Measurements from ENCODE around the gene HLA-F. TPM values are rescaled to one million over a fixed set of nuclear protein-coding genes. Genes with fewer than 3 reads are reported as not detected.

Gene HLA-F
- 32.6 TPM for total RNA-seq
- long read RNA-seq, partial matches to known transcripts, result 1 of 6 reads
- long read RNA-seq, other reads (novel, unspliced or antisense), result 2 of 6 reads

GRCh38 chr6:29723262-29723665 is at the start of gene HLA-F:
Gene HLA-F, plus strand, starts transcription at chr6:29723434. Its CDS starts 30 bp downstream, at chr6:29723464.
- DNase-seq (ENCODE audit: missing footprints) (peak; percentile 92), ATAC-seq (peak; percentile 98)
- intact Hi-C loops (cut with DNase I), result no loop called here

DNA sequence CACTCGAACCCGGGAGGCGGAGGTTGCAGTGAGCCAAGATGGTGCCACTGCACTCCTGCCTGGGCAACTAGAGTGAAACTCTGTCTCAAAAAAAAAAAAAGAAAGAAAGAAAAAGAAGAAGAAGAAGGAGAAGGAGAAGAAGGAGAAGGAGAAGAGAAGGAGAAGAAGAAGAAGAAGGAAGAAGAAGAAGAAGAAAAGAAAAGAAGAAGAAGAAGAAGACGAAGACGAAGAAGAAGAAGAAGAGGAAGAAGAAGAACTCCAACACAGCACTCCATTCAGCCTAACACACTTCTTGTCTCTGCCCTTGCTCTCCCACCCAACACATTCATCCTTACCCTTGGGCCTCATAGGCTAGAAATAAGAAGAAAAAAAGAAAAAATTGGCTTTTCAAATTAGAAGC is 49.2 kb upstream of the HLA-F start:
- ATAC-seq, result no peak
- intact Hi-C loops (cut with DNase I), result no loop called here

DNA sequence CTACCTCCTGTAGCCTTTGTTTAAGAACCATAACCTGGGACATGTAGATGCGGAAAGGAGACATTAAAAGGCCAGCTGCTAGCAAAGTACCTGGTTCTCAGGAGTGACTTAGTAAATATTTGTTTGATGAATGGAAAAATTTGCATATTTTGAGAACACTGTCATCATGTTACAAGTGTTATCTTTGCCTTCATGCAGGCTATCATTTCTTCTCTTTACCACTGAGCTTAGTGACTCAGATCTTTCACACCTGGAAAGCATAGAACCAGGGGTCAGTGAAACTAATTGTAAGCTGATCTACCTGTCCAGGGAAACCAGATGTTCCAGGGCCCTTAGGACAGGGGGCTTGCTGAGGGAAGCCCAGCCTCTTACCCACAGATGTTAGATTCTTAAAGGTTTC is 47.7 kb upstream of the HLA-F start:
- DNase-seq (ENCODE audit: missing footprints) (no peak), ATAC-seq (no peak)
- intact Hi-C loops (cut with DNase I), result no loop called here

More for the DNA sequence above, 49.2 kb upstream of the HLA-F start:
- no peak for DNase-seq (ENCODE audit: missing footprints)

DNA sequence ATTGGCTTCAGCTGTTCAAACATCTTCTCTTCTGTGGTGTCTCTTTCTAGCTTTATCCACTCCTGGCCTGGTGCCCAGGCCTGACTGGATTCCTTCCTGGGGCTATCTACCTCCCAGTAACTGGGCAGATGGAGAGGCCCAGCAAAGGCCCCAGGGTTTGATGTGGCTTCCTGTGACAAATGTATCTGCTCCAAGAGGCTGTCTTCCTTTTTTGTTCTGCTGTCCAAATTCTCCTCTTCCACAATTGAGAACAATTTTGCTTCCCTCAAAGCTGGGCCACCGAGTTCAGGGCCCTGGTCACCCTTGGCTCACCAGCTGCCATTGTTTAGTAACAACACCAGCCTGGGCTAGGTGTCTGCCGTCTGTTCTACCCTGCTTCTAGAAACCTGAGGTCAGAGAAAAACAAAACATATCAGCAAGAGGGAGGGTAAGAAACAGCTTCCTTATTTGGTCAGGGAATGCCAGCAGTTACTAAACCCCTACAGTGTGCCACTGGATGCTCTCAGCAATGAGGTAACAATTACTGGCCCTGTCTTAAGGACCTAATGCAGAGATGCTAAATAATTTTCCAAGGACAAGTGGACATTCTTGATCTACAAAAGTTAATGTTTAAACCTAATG is 46.1 kb upstream of the HLA-F start:
- no peak for ATAC-seq
- intact Hi-C loops (cut with DNase I), result no loop called here
- no peak for DNase-seq (ENCODE audit: missing footprints)

DNA sequence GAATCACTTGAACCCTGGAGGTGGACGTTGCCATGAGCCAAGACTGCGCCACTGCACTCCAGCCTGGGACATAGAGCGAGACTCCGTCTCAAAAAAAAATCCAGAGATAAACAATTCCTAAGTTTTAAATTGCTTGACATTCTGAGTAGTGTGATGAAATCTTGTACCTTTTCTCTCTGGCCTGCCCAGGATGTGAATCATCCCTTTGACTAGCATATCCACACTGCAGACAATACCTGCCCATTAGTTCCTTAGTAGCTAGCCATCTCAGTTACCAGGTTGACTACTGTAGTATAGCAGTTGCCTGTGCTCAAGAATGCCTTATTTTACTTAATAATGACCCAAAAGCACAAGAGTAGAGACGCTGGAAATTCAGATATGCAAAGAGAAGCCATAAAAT is 45.1 kb upstream of the HLA-F start:
- DNase-seq (ENCODE audit: missing footprints), result no peak
- intact Hi-C loops (cut with DNase I), result no loop called here

DNA sequence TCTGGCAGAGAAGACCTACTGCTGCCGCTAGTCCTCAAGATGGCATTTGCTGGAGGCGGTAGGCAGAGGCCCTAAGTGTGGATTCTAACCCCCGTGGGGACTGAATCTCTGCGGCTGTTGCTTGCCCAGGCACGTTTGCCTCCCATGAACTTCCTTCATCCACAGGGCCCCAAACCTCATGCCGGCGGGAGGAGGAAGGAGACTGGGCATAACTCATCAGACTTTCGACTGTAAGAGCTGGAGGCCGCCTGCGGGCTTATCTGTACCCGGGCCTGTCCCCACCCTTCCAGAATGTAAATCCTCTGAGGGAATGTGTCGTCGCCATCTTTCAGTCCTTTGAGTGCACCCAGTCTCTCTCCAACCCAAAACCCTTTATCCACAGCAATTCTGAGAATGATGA is 43.3 kb upstream of the HLA-F start:
- DNase-seq (ENCODE audit: missing footprints) (no peak), ATAC-seq (no peak)
- intact Hi-C loops (cut with DNase I), result no loop called here

More for the DNA sequence above, 45.1 kb upstream of the HLA-F start:
- no peak for ATAC-seq

GRCh38 chr6:29680416-29680815 is 42.8 kb upstream of the HLA-F start:
- no peak for DNase-seq (ENCODE audit: missing footprints)
- no peak for ATAC-seq
- intact Hi-C loops (cut with DNase I), result no loop called here

DNA sequence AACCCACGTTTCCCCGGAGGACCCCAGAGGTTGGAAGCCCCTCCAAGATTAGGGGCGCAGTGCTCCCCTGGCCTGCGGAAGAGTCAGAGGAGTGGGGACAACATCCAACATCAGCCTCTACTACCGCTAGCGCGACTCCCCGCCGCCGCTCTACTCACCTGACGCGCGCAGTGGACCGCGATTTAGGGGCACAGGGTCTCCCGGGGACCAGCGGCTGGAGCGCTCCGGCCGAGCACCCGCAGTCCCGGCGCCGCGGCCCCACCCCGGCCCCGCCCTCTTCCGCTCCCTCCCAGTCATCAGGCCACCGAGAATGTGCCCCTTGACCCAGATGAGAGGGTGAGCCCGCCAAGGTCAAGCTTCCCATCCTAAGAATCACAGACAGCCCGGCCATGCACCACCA is 42.3 kb upstream of the HLA-F start, which contains the start of gene ZFP57:
TSS of gene ZFP57 (minus strand) at position 249 of the 400 bp plus-strand sequence. CDS start 4,149 bp downstream, outside the sequence.
- intact Hi-C loops (cut with DNase I), result no loop called here
- DNase-seq (ENCODE audit: missing footprints) (no peak), ATAC-seq (no peak)

GRCh38 chr6:29681811-29682210 is 41.4 kb upstream of the HLA-F start:
- intact Hi-C loops (cut with DNase I), result no loop called here
- ATAC-seq (no peak), DNase-seq (ENCODE audit: missing footprints) (no peak)

DNA sequence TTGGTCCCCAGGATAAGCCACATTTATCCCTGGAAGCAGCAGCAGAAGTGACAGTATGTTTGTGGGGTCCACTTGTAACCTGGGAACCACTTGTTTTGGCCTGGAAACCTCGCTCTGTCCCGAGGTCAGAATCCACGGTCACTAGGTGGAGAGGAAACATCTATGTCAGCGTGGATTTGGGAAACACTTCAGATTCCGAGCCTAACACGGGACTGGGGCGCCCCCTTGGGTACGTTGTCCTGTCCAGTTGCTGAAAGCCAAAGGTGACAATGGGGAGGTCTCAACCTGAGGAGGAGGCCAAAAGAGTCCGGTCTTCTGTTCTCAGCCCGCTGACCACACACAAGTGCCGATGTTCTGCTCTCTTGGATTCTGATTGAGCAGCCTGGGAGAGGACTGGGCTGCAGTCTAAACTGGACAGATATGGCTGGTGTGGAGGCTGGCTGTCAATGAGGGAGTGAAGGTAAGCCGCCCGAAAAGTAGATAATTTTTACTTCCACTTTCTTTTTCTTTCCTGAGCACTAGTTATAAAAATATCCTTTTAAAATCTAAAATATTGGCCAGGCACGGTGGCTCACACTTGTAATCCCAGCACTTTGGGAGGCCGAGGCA is 37.4 kb upstream of the HLA-F start:
- DNase-seq (ENCODE audit: missing footprints), result no peak
- peak; percentile 84 for ATAC-seq
- intact Hi-C loops (cut with DNase I), result loop anchor here (2.0 kb wide), 1 partner anchor 35 kb away; no protein-coding TSS in a partner anchor

DNA sequence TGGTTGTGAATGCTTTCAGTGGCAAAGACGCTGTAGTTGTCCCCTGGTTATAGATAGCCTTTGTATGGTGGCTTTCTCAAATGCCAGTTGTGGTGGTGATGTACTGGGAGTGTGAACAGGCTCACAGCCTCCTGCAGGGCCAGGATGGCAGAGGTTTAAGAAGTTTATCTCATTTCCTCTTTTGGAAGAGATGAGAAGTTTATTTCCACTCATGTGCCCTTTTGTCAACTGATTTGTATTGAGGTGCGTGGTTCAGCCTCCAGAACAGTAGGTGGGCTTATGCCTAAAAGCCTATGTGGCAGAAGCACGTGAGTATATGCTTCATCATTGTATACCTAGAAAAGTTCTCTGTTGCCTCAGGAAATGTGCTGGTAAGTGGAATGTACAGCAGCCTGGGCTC is 28.6 kb upstream of the HLA-F start:
- intact Hi-C loops (cut with DNase I), result no loop called here
- ATAC-seq (no peak), DNase-seq (ENCODE audit: missing footprints) (no peak)

GRCh38 chr6:29696147-29697125 is 26.8 kb upstream of the HLA-F start:
- intact Hi-C loops (cut with DNase I), result no loop called here
- DNase-seq (ENCODE audit: missing footprints) (no peak), ATAC-seq (peak; percentile 50)

GRCh38 chr6:29702519-29703103 is 20.6 kb upstream of the HLA-F start:
- intact Hi-C loops (cut with DNase I), result no loop called here
- ATAC-seq, result peak; percentile 55
- DNase-seq (ENCODE audit: missing footprints), result peak; percentile 85

GRCh38 chr6:29705389-29706231 is 17.6 kb upstream of the HLA-F start:
- ATAC-seq, result peak; percentile 58
- intact Hi-C loops (cut with DNase I), result loop anchor here (1.0 to 5.0 kb wide), 3 partner anchors 48 to 302 kb away; no protein-coding TSS in a partner anchor
- DNase-seq (ENCODE audit: missing footprints), result no peak

GRCh38 chr6:29708432-29709179 is 14.6 kb upstream of the HLA-F start:
- DNase-seq (ENCODE audit: missing footprints) (no peak), ATAC-seq (no peak)
- intact Hi-C loops (cut with DNase I), result loop anchor here (5.0 kb wide), 1 partner anchor 299 kb away; no protein-coding TSS in a partner anchor

GRCh38 chr6:29709188-29709587 is 14.0 kb upstream of the HLA-F start:
- no peak for DNase-seq (ENCODE audit: missing footprints)
- ATAC-seq, result no peak
- intact Hi-C loops (cut with DNase I), result loop anchor here (5.0 kb wide), 1 partner anchor 298 kb away; no protein-coding TSS in a partner anchor

DNA sequence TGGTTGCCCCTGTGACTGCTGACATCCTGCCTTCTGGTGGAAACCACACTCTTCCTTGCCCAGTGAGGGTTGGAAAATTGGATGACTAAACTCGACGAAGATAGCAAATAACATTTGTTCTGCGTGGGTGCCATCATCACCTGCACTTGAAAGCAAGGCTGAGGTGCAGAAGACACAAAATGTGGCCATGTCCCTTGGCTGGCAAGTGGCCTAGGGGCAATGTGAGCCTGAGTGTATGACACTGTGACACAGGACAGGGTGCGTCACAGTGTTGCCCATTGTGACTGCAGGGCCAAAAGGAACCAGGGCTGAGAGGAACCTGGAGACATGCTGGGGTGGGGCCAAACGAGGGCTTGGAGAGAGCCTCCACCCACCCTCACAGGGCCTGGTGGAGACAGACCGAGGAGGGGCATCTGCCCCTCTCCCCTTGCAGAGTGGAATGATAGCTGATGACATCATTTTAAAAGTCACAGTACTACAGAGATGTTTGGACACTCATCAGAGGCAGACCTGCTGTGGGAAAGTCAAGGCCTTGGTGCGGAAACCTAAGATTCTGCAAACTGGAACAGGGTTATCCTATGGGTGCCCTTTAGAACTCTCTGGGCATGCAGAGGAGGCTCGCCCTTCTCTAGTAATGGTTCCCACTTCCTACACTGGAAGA is 12.8 kb upstream of the HLA-F start:
- ATAC-seq (no peak), DNase-seq (ENCODE audit: missing footprints) (no peak)
- intact Hi-C loops (cut with DNase I), result no loop called here

Data from Right ventricle myocardium inferior (tissue), 1 donor.